HL-60 (cell line): ENCODE data around the gene SMU1.

Experiments
- DNase-seq, 2 experiments: peaks; one replicate each; pipeline ENCODE4 v3.0.0-alpha.2; 2010 to 2020; ENCODE audit warnings: low read depth in 1 of 2, low spot score in 1 of 2
- H3K27ac ChIP-seq: fragments of 250-450 bp; sonication (Bioruptor Pico); replicated peaks from 2 replicates; pipeline ENCODE4 v1.5.1; 2020; ENCODE audit warnings: mild to moderate bottlenecking, moderate library complexity
- H3K27me3 ChIP-seq: fragments of 250-450 bp; sonication (Bioruptor Pico); 2 replicates; pipeline ENCODE4 v1.5.1; 2021; ENCODE audit warnings: mild to moderate bottlenecking, moderate library complexity; ENCODE audit not compliant: insufficient read depth, poor library complexity, severe bottlenecking
- H3K4me3 ChIP-seq: replicated peaks from 2 replicates; pipeline ENCODE4 v1.5.1; 2011; ENCODE audit warnings: mild to moderate bottlenecking, control low read depth, low read length; ENCODE audit not compliant: insufficient read depth
- CTCF ChIP-seq: IDR thresholded peaks from one replicate; pipeline ENCODE4 v1.5.1; 2011; ENCODE audit warnings: low read length, control low read depth, inconsistent platforms; ENCODE audit not compliant: insufficient read depth
- GABPA ChIP-seq: IDR thresholded peaks from 2 replicates; pipeline ENCODE4 v1.6.1; 2012; ENCODE audit warnings: low read depth
- POLR2AphosphoS5 ChIP-seq: IDR thresholded peaks from 2 replicates; pipeline ENCODE4 v1.6.1; 2012; ENCODE audit warnings: low read depth
- REST ChIP-seq: IDR thresholded peaks from 2 replicates; pipeline ENCODE4 v1.6.1; 2012; ENCODE audit warnings: low read depth; ENCODE audit not compliant: insufficient replicate concordance
- SPI1 ChIP-seq: IDR thresholded peaks from 2 replicates; pipeline ENCODE4 v1.6.1; 2012; ENCODE audit warnings: low read depth, mild to moderate bottlenecking, borderline replicate concordance

The SMU1 gene

DNA sequence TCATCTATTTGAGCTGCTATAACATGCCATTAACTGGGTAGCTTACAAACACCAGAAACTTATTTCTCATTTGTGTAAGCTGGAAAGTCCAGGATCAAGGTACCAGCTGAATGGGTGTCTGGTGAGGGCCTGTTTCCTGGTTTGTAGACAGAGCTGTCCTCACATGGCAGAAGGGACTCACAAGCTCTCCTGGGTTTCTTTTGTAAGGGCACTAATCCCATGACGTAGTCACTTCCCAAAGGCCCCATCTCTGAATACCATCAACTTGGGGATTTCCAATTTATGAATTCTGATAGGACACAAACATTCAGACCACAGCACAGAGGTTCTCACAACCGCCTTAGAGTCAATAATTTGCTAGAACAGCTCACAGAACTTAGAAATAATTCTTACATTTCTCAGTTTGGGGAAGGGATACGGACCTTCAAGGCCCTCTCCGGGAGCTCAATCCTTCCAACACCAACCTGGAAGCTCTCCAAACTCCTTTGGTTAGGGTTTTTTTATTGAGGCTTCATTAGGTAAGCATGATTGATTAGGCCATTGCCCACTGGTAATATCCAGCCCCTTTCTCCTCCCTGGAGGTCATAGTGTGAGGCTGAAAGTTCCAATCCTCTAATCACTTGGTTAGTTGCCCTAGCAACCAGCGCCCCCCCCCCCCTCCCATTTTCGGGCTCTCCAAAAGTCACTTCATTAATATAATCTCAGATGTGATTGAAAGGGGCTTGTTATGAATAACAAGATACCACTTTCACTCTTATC, 59.0 kb downstream of the SMU1 start:
- H3K4me3 ChIP-seq, result no peak overlapping the region
- no peaks in the 10 kb centered on the region for H3K27me3 ChIP-seq
- TF ChIP-seq CTCF, result no peak
- no peak for TF ChIP-seq GABPA
- no peak for TF ChIP-seq SPI1
- TF ChIP-seq REST, result no peak
- no peak for TF ChIP-seq POLR2AphosphoS5
- no peak for DNase-seq
- H3K27ac ChIP-seq, result no peak overlapping the region

- TF ChIP-seq CTCF (no peak), GABPA (no peak), SPI1 (no peak), REST (no peak), POLR2AphosphoS5 (no peak)
- H3K27ac ChIP-seq, result no peak overlapping the region
- no peaks in the 10 kb centered on the region for H3K27me3 ChIP-seq
- no peak overlapping the region for H3K4me3 ChIP-seq
- DNase-seq, result no peak
Observed at GRCh38 chr9:33014665-33015014, 61.8 kb downstream of the SMU1 start.

GRCh38 chr9:33013962-33014664, 62.4 kb downstream of the SMU1 start:
- DNase-seq, result no peak
- no peak for TF ChIP-seq SPI1
- TF ChIP-seq POLR2AphosphoS5, result no peak
- TF ChIP-seq REST, result no peak
- no peak for TF ChIP-seq CTCF
- TF ChIP-seq GABPA, result no peak
- Histone ChIP-seq H3K4me3 (no peak overlapping the region), H3K27me3 (no peaks in the 10 kb centered on the region), H3K27ac (no peak overlapping the region)
